Loucy (cell line): ENCODE results near the gene ACADS.

ENCODE experiments used
- H2AFZ ChIP-seq: fragments of 200-600 bp; sonication (generic); 2 replicates; pipeline ENCODE4 v1.6.0; 2016; ENCODE audit warnings: antibody characterized with exemption, mild to moderate bottlenecking, low read length, moderate library complexity
- H3F3A ChIP-seq: fragments of 200-600 bp; 2 replicates; pipeline ENCODE4 v1.6.0; 2016; ENCODE audit warnings: antibody characterized with exemption, low read depth, mild to moderate bottlenecking
- H3K27me3 ChIP-seq: fragments of 200-600 bp; sonication (generic); 2 replicates; pipeline ENCODE4 v1.6.1; 2014; ENCODE audit warnings: low read length, mild to moderate bottlenecking; ENCODE audit not compliant: insufficient read depth, poor library complexity, severe bottlenecking
- H3K36me3 ChIP-seq: fragments of 200-600 bp; sonication (generic); 2 replicates; pipeline ENCODE4 v1.6.1; 2016; ENCODE audit warnings: low read length; ENCODE audit not compliant: insufficient read depth
- H3K4me1 ChIP-seq: fragments of 200-600 bp; sonication (generic); 2 replicates; pipeline ENCODE4 v1.5.1; 2014; ENCODE audit warnings: low read length, mild to moderate bottlenecking; ENCODE audit not compliant: insufficient read depth, poor library complexity, severe bottlenecking
- H3K4me2 ChIP-seq: fragments of 200-600 bp; sonication (generic); 2 replicates; pipeline ENCODE4 v1.6.0; 2014; ENCODE audit warnings: antibody characterized with exemption, low read length, low read depth, mild to moderate bottlenecking; ENCODE audit not compliant: poor library complexity, severe bottlenecking
- H3K4me3 ChIP-seq: fragments of 200-600 bp; sonication (generic); 2 replicates; pipeline ENCODE4 v1.5.1; 2014; ENCODE audit warnings: low read length, mild to moderate bottlenecking, mixed read lengths; ENCODE audit not compliant: poor library complexity, severe bottlenecking
- H3K79me2 ChIP-seq: fragments of 200-600 bp; sonication (generic); 2 replicates; pipeline ENCODE4 v1.6.1; 2014; ENCODE audit warnings: low read length; ENCODE audit not compliant: insufficient read depth
- H3K9ac ChIP-seq: fragments of 200-600 bp; sonication (generic); 2 replicates; pipeline ENCODE4 v1.6.0; 2014; ENCODE audit warnings: mild to moderate bottlenecking, low read depth, low read length, moderate library complexity; ENCODE audit not compliant: poor library complexity, severe bottlenecking
- H3K9me2 ChIP-seq: fragments of 200-600 bp; sonication (generic); replicated peaks from 2 replicates; pipeline ENCODE4 v1.6.1; 2016; ENCODE audit warnings: low read depth, low read length, mixed read lengths
- H3K9me3 ChIP-seq: fragments of 200-600 bp; sonication (generic); 2 replicates; pipeline ENCODE4 v1.6.1; 2014; ENCODE audit warnings: mild to moderate bottlenecking, antibody characterized with exemption, low read length, low read depth; ENCODE audit not compliant: insufficient read depth
- H4K20me1 ChIP-seq: fragments of 200-600 bp; sonication (generic); 2 replicates; pipeline ENCODE4 v1.6.0; 2014; ENCODE audit warnings: antibody characterized with exemption, low read length, mild to moderate bottlenecking; ENCODE audit not compliant: insufficient read depth, poor library complexity, severe bottlenecking
- EZH2phosphoT487 ChIP-seq: fragments of 200-600 bp; IDR thresholded peaks from 2 replicates; pipeline ENCODE4 v1.6.1; 2018; ENCODE audit warnings: antibody characterized with exemption, mild to moderate bottlenecking, moderate library complexity, borderline replicate concordance
- TF ChIP-seq, protein P1 (sequence below): fragments of 200-600 bp; sonication (generic); conservative IDR thresholded peaks from 2 replicates; pipeline ENCODE4 v1.5.1; 2014; ENCODE audit warnings: mild to moderate bottlenecking, antibody characterized with exemption, low read length

The ACADS gene

DNA sequence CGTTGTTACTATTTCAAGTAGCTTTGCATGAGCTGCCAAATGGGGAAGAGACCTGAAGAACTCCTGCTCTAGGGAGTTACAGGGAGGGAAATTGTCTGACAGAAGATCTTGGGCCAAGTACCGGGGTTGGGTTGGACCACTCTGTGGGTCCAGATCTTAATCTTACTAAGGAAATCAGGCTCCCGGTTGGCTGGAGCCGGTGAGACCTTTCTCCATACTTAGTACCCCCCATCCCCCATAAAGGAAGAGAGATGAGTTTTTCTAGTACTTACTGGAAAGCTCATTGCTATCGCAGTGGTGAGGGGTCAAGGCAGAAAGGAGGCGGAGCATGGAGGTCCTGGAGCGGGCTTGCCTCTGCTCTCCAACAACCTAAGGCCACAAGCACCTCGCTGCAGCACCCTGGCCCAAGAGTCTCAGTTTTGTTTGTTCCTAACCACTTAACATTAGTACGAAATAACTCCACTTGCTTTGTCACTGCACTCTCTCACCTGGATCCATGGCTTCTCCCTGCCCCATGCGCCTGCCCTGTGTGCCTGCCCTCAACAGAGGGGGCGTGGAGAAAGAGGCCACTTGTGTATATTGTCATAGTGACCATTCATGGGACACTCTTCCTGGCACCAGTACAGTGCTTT is 22.2 kb upstream of the ACADS start:
- Histone ChIP-seq H3K9ac (no peak overlapping the region), H3K27me3 (no peaks in the 10 kb centered on the region), H3K9me3 (no peaks in the 10 kb centered on the region), H4K20me1 (no peaks in the 10 kb centered on the region), H3K36me3 (peaks cover 55% of the 10 kb centered on the region; the same call in 1 of the 2 replicates), H3K79me2 (peaks cover under 1% of the 10 kb centered on the region; the same call in 1 of the 2 replicates), H3K4me1 (peaks cover under 1% of the 10 kb centered on the region), H3K4me2 (no peak overlapping the region), H2AFZ (no peak overlapping the region), H3K4me3 (no peak overlapping the region), H3K9me2 (no peaks in the 10 kb centered on the region), H3F3A (peaks cover 4% of the 10 kb centered on the region; the same call in 1 of the 2 replicates)
- TF ChIP-seq EZH2phosphoT487: no peak
- TF ChIP-seq, protein P1, sequence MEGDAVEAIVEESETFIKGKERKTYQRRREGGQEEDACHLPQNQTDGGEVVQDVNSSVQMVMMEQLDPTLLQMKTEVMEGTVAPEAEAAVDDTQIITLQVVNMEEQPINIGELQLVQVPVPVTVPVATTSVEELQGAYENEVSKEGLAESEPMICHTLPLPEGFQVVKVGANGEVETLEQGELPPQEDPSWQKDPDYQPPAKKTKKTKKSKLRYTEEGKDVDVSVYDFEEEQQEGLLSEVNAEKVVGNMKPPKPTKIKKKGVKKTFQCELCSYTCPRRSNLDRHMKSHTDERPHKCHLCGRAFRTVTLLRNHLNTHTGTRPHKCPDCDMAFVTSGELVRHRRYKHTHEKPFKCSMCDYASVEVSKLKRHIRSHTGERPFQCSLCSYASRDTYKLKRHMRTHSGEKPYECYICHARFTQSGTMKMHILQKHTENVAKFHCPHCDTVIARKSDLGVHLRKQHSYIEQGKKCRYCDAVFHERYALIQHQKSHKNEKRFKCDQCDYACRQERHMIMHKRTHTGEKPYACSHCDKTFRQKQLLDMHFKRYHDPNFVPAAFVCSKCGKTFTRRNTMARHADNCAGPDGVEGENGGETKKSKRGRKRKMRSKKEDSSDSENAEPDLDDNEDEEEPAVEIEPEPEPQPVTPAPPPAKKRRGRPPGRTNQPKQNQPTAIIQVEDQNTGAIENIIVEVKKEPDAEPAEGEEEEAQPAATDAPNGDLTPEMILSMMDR: no peak

DNA sequence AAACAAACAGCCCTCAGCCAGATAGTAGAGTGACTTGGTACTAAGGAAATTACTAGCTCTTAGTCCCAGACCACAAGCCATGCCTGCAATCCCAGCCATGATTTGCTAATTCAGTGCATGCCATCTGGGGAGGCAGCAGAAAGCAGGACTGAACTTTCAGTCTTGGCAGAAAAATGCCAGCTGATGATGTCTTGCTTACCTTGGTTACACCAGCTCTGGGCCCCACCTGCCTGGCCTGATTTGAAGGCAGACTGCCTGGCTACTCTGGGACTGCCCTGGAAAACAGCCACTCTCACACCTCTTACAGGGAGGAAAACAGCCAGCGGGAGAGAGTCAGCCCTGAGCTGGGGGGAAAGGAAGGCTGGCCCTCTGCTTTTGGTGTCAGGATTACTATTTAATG is 20.0 kb upstream of the ACADS start:
- TF ChIP-seq, protein P1: no peak
- TF ChIP-seq EZH2phosphoT487: no peak
- Histone ChIP-seq H3K9ac (no peak overlapping the region), H3K4me3 (no peak overlapping the region), H3K36me3 (peaks cover 34% of the 10 kb centered on the region; the same call in 1 of the 2 replicates), H2AFZ (no peak overlapping the region), H4K20me1 (no peaks in the 10 kb centered on the region), H3K4me1 (peaks cover 6% of the 10 kb centered on the region), H3F3A (peaks cover 5% of the 10 kb centered on the region; the same call in 1 of the 2 replicates), H3K4me2 (no peak overlapping the region), H3K9me3 (no peaks in the 10 kb centered on the region), H3K79me2 (peaks cover 4% of the 10 kb centered on the region), H3K9me2 (no peaks in the 10 kb centered on the region), H3K27me3 (no peaks in the 10 kb centered on the region)

DNA sequence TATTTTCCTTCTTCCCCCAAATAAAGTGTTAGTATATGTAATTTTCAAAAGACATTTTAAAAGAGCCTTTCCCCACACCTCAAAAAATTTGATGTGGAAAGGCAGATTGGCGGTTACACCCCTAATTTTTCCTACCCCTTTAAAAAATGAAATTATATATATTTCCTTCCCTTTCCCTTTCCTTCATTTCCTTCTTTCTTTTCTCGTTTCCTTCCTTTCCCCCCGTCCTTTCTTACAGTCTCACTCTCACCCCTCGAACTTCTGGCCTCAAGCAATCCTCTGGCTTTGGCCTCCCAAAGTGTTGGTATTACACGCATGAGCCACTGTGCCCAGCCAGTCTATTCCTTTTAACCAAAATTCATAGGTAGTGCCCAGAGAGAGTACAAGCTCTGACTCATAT is 19.6 kb upstream of the ACADS start:
- Histone ChIP-seq H4K20me1 (no peaks in the 10 kb centered on the region), H3K9me2 (no peaks in the 10 kb centered on the region), H3K79me2 (peaks cover 8% of the 10 kb centered on the region), H3F3A (peaks cover 5% of the 10 kb centered on the region; the same call in 1 of the 2 replicates), H3K4me1 (peaks cover 7% of the 10 kb centered on the region), H3K9ac (no peak overlapping the region), H3K4me3 (no peak overlapping the region), H3K36me3 (peaks cover 29% of the 10 kb centered on the region; the same call in 1 of the 2 replicates), H3K27me3 (no peaks in the 10 kb centered on the region), H3K9me3 (no peaks in the 10 kb centered on the region), H2AFZ (no peak overlapping the region), H3K4me2 (no peak overlapping the region)
- TF ChIP-seq, protein P1: no peak
- TF ChIP-seq EZH2phosphoT487: no peak
